ENCODE results near the gene SYNPO2.
"Not testable (repeated sequence)": the region's sequence is repeated elsewhere in the genome, so short reads cannot be mapped to it uniquely, and the experiment has no call there.

SYNPO2 gene

DNA sequence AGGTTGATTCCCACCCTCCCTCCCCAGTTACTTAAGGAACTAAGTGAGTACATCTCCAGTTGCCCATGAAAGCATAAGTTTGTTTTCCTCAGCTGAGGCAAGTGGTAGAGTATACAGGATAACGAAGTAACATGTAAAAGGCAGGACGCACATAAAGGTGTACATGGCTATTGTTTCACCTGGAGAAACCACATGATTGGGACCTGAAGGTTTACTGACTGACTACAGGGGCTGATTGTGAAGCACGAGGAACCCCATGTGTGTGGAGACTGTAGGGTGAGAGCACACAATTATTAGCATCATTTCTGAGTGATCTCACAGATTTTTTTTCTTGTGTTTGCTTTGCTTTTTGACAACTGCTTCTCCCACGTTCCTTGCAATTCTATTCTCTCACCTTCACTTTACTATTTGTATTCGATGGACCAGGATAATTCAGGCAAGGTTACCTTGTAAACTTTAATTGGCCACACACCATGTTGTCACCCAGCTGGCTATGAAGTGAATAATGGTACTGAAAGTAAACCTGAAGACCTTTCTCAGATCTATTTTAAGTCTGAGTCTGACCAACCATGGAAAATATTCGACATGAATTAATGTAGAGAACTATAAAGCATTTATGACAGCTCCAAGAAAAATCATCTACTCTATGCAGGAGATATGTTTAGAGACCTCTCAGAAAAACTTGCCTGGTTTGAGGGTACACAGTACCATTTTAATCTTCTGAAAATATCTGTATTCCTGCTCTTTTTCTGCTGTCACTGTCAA, 144.4 kb downstream of the SYNPO2 start:
- DNase-seq (ENCODE audit: low read depth), result no peak

- DNase-seq (ENCODE audit: low read depth), result no peak
These were observed 145.8 kb downstream of the SYNPO2 start for GRCh38 chr4:119034276-119035008.

GRCh38 chr4:119035951-119036737, 147.5 kb downstream of the SYNPO2 start:
- no peak for DNase-seq (ENCODE audit: low read depth)

DNA sequence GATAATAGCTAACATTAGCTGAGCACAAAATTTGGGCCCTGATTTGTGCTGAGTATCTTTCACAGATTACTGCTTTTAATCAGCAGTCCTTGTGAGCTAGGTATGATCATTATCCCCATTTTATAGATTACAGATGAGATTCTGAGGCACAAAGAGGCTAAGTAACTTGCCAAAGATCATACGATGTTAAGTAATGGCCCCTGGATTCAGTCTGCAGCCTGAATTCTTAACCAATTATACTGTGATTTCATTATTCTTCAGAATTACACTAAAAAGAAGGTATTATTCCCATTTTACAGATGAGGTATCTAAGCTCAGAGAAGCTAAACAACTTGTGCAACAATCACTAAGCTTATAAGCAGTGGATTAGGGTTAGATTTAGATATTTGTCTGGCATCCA, 149.1 kb downstream of the SYNPO2 start:
- no peak for DNase-seq (ENCODE audit: low read depth)

- DNase-seq (ENCODE audit: low read depth), result no peak
These were observed 149.6 kb downstream of the SYNPO2 start for GRCh38 chr4:119038116-119038841.

GRCh38 chr4:119039160-119039559, 150.5 kb downstream of the SYNPO2 start:
- DNase-seq (ENCODE audit: low read depth), result no peak

GRCh38 chr4:119039779-119040178, 151.1 kb downstream of the SYNPO2 start:
- no peak for DNase-seq (ENCODE audit: low read depth)

DNA sequence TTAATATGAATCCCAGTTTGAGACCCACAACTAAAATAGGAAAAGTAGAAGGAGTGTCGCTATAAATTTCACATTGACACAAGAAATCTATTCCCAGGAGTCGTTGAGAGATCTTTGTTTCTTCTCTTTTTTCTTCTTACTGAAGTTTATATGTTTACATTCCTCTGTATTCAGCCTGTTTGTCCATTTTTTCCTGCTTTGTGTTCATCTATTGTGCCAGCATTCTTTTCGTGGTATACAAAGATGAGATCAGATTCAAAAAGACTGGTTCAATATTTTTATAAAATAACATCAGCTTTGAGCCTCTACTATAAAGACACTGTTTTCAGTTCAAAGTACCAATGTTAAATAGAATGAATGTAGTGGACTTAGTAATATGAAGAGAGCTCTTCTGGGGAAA, 151.6 kb downstream of the SYNPO2 start:
- no peak for DNase-seq (ENCODE audit: low read depth)

GRCh38 chr4:119040694-119041185, 152.1 kb downstream of the SYNPO2 start:
- no peak for DNase-seq (ENCODE audit: low read depth)

GRCh38 chr4:119041396-119041795, 152.7 kb downstream of the SYNPO2 start:
- DNase-seq (ENCODE audit: low read depth), result no peak

- peak; percentile 33 for DNase-seq (ENCODE audit: low read depth)
These were observed 153.4 kb downstream of the SYNPO2 start for GRCh38 chr4:119041951-119042560.

- no peak for DNase-seq (ENCODE audit: low read depth)
These were observed 157.6 kb downstream of the SYNPO2 start for GRCh38 chr4:119046263-119046662.

DNA sequence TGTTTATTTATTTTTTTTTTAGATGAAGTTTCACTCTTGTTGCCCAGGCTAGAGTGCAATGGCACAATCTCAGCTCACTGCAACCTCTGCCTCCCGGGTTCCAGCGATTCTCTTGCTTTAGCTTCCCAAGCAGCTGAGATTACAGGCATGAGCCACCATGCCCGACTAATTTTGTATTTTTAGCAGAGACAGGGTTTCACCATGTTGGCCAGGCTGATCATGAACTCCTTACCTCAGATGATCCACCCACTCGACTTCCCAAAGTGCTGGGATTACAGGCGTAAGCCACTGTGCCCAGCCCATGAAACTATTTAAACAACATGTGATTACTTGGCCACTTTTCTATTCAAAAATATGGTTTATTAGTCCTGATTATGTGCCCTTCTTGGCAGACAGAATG, 158.4 kb downstream of the SYNPO2 start:
- DNase-seq (ENCODE audit: low read depth), result not testable (repeated sequence)

DNA sequence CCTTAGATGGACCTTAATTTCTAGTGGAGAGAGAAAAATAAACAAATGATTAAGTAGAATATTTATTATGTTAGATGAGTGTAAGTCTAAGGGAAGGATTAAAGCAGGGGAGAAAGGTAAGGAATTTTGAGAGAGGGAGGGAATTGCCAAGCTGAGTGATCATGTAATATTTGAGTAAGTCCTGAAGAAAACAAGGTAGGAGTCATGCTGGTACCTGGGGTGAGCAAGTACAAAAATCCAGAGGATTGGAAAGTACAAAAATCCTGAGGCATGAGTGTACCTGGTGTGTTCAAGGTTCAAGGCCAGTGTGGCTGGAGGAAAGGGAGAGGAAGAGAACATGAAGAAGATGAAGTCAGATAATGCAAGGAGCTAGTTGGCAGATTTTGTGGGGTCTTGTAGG, 159.8 kb downstream of the SYNPO2 start:
- no peak for DNase-seq (ENCODE audit: low read depth)

DNA sequence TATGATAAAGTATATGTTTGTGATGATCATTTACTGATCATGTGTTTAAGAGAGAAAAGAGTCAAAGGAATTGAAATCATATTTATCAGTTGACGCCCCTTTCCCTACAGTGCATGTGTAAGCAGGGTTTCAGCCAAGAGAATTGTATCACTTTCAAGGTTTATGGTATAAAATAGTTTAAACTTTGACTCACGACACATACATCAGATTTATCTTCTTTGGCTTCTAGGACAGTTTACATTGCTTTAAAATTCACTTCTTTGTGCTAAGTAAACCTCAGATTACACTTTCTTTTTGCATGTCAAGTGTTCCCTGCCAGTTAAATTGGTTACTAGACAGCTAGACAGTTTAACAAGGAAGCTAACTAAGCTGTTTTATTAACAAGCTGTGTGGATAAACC, 160.7 kb downstream of the SYNPO2 start:
- no peak for DNase-seq (ENCODE audit: low read depth)

- no peak for DNase-seq (ENCODE audit: low read depth)
These were observed 162.0 kb downstream of the SYNPO2 start for GRCh38 chr4:119050527-119051090.

GRCh38 chr4:119053245-119053644, 164.6 kb downstream of the SYNPO2 start:
- DNase-seq (ENCODE audit: low read depth), result no peak

DNA sequence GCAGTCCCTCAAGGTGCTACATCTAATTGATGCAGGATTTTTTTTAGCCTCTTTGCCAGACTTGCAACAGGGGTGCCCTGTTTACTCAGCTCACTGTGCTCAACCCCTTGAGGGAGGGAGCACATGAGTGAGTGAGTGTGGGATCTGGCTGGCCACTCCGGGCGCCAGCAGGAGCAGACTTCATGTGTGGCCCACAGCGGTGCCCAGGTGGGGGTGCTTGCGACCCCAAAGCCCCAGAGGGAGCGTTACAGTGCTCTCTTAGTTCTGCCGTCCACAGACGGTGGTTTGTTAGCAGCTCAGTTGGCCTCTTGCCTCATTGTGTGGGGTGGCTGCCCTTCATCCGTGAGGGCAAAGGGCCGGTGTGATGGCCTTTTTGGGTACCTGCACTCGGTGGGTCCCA, 165.3 kb downstream of the SYNPO2 start:
- no peak for DNase-seq (ENCODE audit: low read depth)

GRCh38 chr4:119057417-119057816, 168.8 kb downstream of the SYNPO2 start:
- no peak for DNase-seq (ENCODE audit: low read depth)

- no peak for DNase-seq (ENCODE audit: low read depth)
These were observed 170.6 kb downstream of the SYNPO2 start for GRCh38 chr4:119059221-119059620.

DNA sequence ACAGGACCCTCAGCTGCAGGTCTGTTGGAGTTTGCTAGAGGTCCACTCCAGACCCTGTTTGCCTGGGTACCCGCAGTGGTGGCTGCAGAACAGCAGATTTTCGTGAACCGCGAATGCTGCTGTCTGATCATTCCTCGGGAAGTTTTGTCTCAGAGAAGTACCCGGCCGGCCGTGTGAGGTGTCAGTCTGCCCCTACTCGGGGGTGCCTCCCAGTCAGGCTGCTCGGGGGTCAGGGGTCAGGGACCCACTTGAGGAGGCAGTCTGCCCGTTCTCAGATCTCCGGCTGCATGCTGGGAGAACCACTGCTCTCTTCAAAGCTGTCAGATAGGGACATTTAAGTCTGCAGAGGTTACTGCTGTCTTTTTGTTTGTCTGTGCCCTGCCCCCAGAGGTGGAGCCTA, 178.5 kb downstream of the SYNPO2 start:
- DNase-seq (ENCODE audit: low read depth), result not testable (repeated sequence)
